ENCODE data around the gene TMPRSS12. TPM values are rescaled to one million over a fixed set of nuclear protein-coding genes. Genes with fewer than 3 reads are reported as not detected.
"Not testable (repeated sequence)": the region's sequence is repeated elsewhere in the genome, so short reads cannot be mapped to it uniquely, and the experiment has no call there.

The TMPRSS12 gene
- total RNA-seq, 1 experiment from 2014 or later: not detected

- no peak for TF ChIP-seq CTCF (IDR thresholded peaks at IDR 0.05; ENCODE audit: insufficient read depth in 1 of 2, low read depth in 1 of 2, low read length in 1 of 2, severe bottlenecking in 1 of 2, unreplicated experiment in 1 of 2)
- H3K4me3 ChIP-seq (ENCODE audit: low read depth, low read length): no peak overlapping the region
- H3K4me3 Mint-ChIP-seq (ENCODE audit: unreplicated experiment): no peak overlapping the region
- no peaks in the 10 kb centered on the region for H3K27me3 ChIP-seq (replicated peaks; ENCODE audit: control insufficient read depth, insufficient read depth, low read length)
- no peak overlapping the region for H3K27ac Mint-ChIP-seq (ENCODE audit: unreplicated experiment)
- no peak for DNase-seq
- no peaks in the 10 kb centered on the region for H3K9me3 Mint-ChIP-seq (ENCODE audit: unreplicated experiment)
- H3K27me3 Mint-ChIP-seq (ENCODE audit: insufficient read depth, unreplicated experiment): peaks cover 3% of the 10 kb centered on the region
- ChIA-PET CTCF (no interaction called here), POLR2A (no interaction called here)
- H3K36me3 ChIP-seq (ENCODE audit: control insufficient read depth, insufficient read depth, low read length): no peaks in the 10 kb centered on the region
- no peaks in the 10 kb centered on the region for H3K36me3 Mint-ChIP-seq (ENCODE audit: insufficient read depth, unreplicated experiment)
- no peaks in the 10 kb centered on the region for H3K4me1 Mint-ChIP-seq (ENCODE audit: low read depth, unreplicated experiment)
- intact Hi-C loops (cut with micrococcal nuclease; ENCODE audit: unreplicated experiment): no loop called here
- H3K9me3 ChIP-seq: no peaks in the 10 kb centered on the region
- BruUV-seq (replicated peaks): no TSS peak
- H3K4me1 ChIP-seq: no peaks in the 10 kb centered on the region
Observed at GRCh38 chr12:50894241-50894640, 51.5 kb downstream of the TMPRSS12 start.

- intact Hi-C loops (cut with micrococcal nuclease; ENCODE audit: unreplicated experiment): no loop called here
- POLR2A ChIA-PET: interaction anchor here (0.5 kb wide), 1 partner anchor 501 kb away, joined by 3 read pairs; the partner anchor contains the start of gene LARP4
- Mint-ChIP-seq H3K4me1 (ENCODE audit: low read depth, unreplicated experiment) (no peaks in the 10 kb centered on the region), H3K9me3 (ENCODE audit: unreplicated experiment) (no peaks in the 10 kb centered on the region), H3K4me3 (ENCODE audit: unreplicated experiment) (no peak overlapping the region), H3K27me3 (ENCODE audit: insufficient read depth, unreplicated experiment) (no peaks in the 10 kb centered on the region), H3K27ac (ENCODE audit: unreplicated experiment) (no peak overlapping the region), H3K36me3 (ENCODE audit: insufficient read depth, unreplicated experiment) (no peaks in the 10 kb centered on the region)
- Histone ChIP-seq H3K27me3 (replicated peaks; ENCODE audit: control insufficient read depth, insufficient read depth, low read length) (no peaks in the 10 kb centered on the region), H3K4me1 (no peaks in the 10 kb centered on the region), H3K36me3 (ENCODE audit: control insufficient read depth, insufficient read depth, low read length) (no peaks in the 10 kb centered on the region), H3K9me3 (no peaks in the 10 kb centered on the region), H3K4me3 (ENCODE audit: low read depth, low read length) (no peak overlapping the region)
- no peak for TF ChIP-seq CTCF (IDR thresholded peaks at IDR 0.05; ENCODE audit: insufficient read depth in 1 of 2, low read depth in 1 of 2, low read length in 1 of 2, severe bottlenecking in 1 of 2, unreplicated experiment in 1 of 2)
- BruUV-seq (replicated peaks): no TSS peak
- no peak for DNase-seq
- CTCF ChIA-PET: no interaction called here
Observed at GRCh38 chr12:50901685-50902113, 59.0 kb downstream of the TMPRSS12 start.

- POLR2A ChIA-PET; BruUV-seq (replicated peaks): not testable (repeated sequence)
- peaks cover 31% of the 10 kb centered on the region for H3K9me3 Mint-ChIP-seq (ENCODE audit: unreplicated experiment)
Observed at GRCh38 chr12:50908479-50908878, 65.8 kb downstream of the TMPRSS12 start.

GRCh38 chr12:50912361-50912760 is 69.6 kb downstream of the TMPRSS12 start:
- H3K4me1 Mint-ChIP-seq (ENCODE audit: low read depth, unreplicated experiment); intact Hi-C loops (cut with micrococcal nuclease; ENCODE audit: unreplicated experiment); H3K36me3 ChIP-seq (ENCODE audit: control insufficient read depth, insufficient read depth, low read length); H3K27me3 ChIP-seq (replicated peaks; ENCODE audit: control insufficient read depth, insufficient read depth, low read length); BruUV-seq (replicated peaks); H3K4me3 ChIP-seq (ENCODE audit: low read depth, low read length); H3K4me3 Mint-ChIP-seq (ENCODE audit: unreplicated experiment); POLR2A ChIA-PET; CTCF ChIA-PET; DNase-seq; H3K27ac Mint-ChIP-seq (ENCODE audit: unreplicated experiment); H3K4me1 ChIP-seq; H3K27me3 Mint-ChIP-seq (ENCODE audit: insufficient read depth, unreplicated experiment); H3K36me3 Mint-ChIP-seq (ENCODE audit: insufficient read depth, unreplicated experiment): not testable (repeated sequence)
- H3K9me3 ChIP-seq: peaks cover 33% of the 10 kb centered on the region
- H3K9me3 Mint-ChIP-seq (ENCODE audit: unreplicated experiment): peaks cover 64% of the 10 kb centered on the region

More at GRCh38 chr12:50908479-50908878, 65.8 kb downstream of the TMPRSS12 start:
- H3K4me3 Mint-ChIP-seq (ENCODE audit: unreplicated experiment); H3K4me1 ChIP-seq; H3K36me3 Mint-ChIP-seq (ENCODE audit: insufficient read depth, unreplicated experiment); H3K36me3 ChIP-seq (ENCODE audit: control insufficient read depth, insufficient read depth, low read length); intact Hi-C loops (cut with micrococcal nuclease; ENCODE audit: unreplicated experiment); H3K27ac Mint-ChIP-seq (ENCODE audit: unreplicated experiment); H3K27me3 Mint-ChIP-seq (ENCODE audit: insufficient read depth, unreplicated experiment); DNase-seq; H3K4me1 Mint-ChIP-seq (ENCODE audit: low read depth, unreplicated experiment); H3K27me3 ChIP-seq (replicated peaks; ENCODE audit: control insufficient read depth, insufficient read depth, low read length); H3K4me3 ChIP-seq (ENCODE audit: low read depth, low read length); CTCF ChIA-PET: not testable (repeated sequence)
- peaks cover 19% of the 10 kb centered on the region for H3K9me3 ChIP-seq
